ENCODE measurements around the gene IL10RB. TPM values are rescaled to one million over a fixed set of nuclear protein-coding genes. Genes with fewer than 3 reads are reported as not detected.

Gene IL10RB
- total and polyA plus RNA-seq, 2 of the 13 experiments (the other 11 are each of a cell fraction or from before 2014, with no cell fraction given) = 17.4 to 18.2 TPM

- TF ChIP-seq ZHX1 (CRISPR knock-in tag; IDR thresholded peaks at IDR 0.05; ENCODE audit: low read depth) = no peak
- TF ChIP-seq DMAP1 (CRISPR knock-in tag; IDR thresholded peaks at IDR 0.05) = no peak
- TF ChIP-seq AHDC1 (CRISPR knock-in tag; IDR thresholded peaks at IDR 0.05; ENCODE audit: borderline replicate concordance) = 0 out of 2 replicates have a peak, but pooled peaks have one; percentile 57
- TF ChIP-seq TFAP4 (IDR thresholded peaks at IDR 0.05; ENCODE audit: borderline replicate concordance, low read depth) = no peak; the same call in 1 of the 2 replicates
- no peak for TF ChIP-seq ZNF646 (CRISPR knock-in tag; IDR thresholded peaks at IDR 0.05)
- no peak for TF ChIP-seq ZBTB4 (CRISPR knock-in tag; IDR thresholded peaks at IDR 0.05; ENCODE audit: borderline replicate concordance)
- TF ChIP-seq ZNF564 (CRISPR knock-in tag; IDR thresholded peaks at IDR 0.05) = no peak
Measured at GRCh38 chr21:33325222-33326067, 59.3 kb downstream of the IL10RB start (continued).
